ENCODE data around the gene CDC5L.
A peak's percentile ranks its signal among the peaks of the same experiment; 100 is the strongest.

Gene CDC5L

GRCh38 chr6:44456070-44456965 is 68.8 kb downstream of the CDC5L start:
- no peak for DNase-seq

- DNase-seq, result no peak
Measured at GRCh38 chr6:44456966-44457292, 69.4 kb downstream of the CDC5L start.

- no peak for DNase-seq
Measured at GRCh38 chr6:44457596-44457995, 70.1 kb downstream of the CDC5L start.

DNA sequence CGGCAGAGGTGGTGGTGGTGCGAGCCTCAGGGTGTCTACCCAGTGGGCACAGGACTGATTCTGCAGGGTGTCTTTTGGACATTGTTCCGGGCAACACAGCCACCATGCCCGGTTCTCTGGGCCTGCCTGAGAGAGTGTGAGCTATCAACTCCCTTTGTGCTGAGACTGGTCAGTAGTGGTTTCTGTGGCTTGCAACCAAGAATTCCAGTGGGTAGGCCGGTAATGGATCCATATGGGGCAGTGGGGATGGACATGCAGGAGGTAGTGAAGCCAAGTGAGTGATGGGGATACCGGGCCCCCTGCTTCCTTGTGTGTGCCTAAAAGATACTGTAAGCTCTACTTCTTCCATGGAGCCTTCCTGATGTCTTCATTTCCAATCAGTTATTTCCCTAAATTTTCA is 71.0 kb downstream of the CDC5L start:
- no peak for DNase-seq

GRCh38 chr6:44462335-44462734 is 74.8 kb downstream of the CDC5L start:
- DNase-seq, result no peak

GRCh38 chr6:44462797-44463727 is 75.6 kb downstream of the CDC5L start:
- no peak for DNase-seq

GRCh38 chr6:44463728-44464450 is 76.4 kb downstream of the CDC5L start:
- DNase-seq, result no peak

GRCh38 chr6:44464527-44465310 is 77.2 kb downstream of the CDC5L start:
- DNase-seq, result no peak

DNA sequence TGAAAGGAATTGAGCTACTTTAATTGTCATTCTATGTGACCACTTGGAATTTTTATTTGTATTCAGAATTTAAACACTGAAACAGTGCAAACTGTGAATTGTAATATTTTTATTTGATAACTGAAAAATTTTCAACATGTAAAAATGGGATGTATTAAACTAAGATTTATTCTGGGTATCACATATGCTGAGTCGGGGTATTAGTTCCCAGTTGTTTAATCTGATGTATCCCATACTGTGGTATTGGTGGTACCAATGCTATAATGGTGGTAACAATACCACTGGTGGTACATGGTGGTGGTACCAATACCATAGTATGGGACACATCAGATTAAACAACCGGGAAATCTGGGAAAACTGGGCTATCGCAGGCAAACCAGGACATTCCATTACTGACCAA is 79.4 kb downstream of the CDC5L start:
- DNase-seq, result no peak

DNA sequence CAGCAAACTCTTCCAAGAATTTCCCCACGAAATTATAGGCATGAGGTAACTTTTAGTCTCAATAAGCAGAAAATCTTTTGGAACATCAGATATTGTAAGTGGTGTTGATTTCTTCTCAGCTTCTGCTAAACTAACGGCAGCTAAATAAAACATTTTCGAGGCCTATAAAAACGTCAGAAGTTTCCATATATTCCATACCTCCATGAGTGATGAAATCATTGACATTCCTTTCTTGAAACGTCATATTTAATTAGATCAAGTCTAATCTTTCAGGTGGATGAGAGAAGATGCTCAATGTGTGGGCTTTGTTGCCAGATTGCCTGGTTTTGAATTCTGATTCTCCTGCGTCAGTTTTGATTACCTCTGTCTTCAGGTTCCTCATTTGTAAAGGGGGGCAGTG is 81.3 kb downstream of the CDC5L start:
- no peak for DNase-seq

DNA sequence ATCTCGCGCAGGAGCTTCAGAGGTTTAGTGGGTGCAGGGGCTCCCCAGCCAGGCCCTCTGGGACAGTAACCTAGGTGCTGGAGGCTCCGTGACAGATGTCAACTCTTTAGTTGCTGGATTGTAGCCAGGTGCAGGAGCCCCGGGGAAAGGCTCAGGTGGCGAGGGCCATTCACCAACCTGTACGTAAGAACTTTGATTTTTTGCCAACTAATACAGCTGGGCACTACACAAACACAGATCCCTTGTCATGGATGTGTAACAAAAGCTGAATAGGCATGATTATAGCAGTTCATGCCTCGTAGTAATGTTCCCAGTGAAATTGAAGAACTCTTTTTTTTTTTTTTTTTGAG is 82.6 kb downstream of the CDC5L start:
- DNase-seq, result no peak

DNA sequence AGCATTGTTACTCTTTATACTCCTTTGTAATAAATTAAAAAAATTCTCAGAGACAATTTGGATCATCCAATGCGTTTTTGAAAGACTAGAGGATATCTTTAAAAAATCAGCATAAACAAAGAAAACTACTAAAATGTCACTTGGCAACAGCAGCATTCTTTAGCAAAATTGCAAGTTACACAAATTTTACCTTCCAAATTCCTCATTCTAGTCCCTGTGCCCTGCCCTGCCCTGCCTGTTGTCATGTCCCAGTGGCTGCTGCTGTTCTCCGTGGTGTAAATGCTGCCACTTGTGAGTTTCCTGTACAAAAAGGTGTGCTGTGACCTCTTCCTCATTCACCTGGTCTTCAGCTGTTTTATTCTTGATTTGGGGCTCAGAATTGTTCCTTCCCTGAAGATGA is 83.2 kb downstream of the CDC5L start:
- DNase-seq, result no peak

DNA sequence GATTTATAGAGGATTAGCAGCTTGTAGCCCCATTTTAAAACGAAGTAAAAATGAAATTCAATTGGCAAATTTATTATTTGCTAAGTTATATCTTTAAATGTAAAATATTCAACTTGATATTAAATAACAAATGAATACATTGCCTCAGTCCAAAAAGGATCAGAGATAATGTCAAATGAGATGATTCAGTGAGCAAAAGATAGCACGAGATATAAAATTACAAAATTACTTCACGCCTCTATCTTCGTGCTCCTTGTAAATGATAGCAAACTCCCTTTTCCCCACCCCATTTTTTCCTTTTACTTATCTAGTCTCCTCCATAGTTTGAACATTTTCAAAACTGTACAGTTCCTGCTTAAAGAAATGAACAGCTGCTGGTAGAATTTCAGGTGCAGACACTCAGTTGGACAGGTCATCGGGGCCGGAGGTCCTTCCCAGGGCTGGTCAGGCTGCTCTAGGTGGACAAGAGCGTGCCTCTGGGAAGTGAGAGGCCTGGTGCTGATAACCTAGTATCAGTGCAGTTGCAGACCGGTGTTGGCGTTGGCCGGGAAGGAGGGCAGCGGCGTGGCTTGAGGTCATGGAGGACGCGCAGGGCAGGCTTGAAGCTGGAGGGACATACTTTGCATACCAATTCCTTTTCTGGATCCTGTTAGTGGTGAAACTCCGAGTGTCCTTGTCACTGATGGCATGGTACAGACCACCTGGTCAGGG is 83.9 kb downstream of the CDC5L start:
- no peak for DNase-seq

DNA sequence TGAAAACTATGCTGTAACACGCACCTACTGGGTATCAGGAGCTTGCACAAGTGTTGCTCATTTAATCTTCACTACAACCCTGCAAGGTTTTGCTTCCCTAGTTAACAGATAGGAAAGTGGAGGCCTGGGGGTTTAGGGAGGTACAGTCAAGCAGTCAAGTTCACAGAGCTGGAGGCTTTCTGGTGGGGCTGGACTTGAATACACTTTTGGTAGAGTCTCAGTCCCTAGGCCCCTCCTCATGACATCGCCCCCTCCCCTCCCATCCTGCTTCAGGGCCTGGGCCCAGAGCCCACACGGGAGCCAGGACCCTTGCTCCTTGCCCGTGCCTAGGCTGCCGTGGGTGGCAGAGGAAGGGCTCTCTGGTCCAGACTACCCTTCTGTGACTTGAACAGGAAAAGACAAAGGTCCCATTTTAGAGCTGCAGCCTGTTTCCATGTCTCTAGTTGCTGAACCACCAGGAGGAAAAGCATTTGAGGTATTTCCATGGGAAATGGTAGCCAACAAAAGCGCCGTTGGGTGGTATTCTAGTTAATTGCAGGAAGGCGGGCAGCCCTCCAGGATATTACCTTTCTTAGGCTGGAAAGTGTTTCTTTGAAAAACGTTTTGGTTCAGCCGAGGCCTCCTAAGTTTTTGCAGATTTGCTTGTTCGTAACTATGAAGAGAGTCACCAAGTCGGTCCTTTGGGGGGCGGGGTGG is 84.9 kb downstream of the CDC5L start:
- DNase-seq, result no peak

- DNase-seq, result no peak
Measured at GRCh38 chr6:44473393-44474189, 86.1 kb downstream of the CDC5L start.

- DNase-seq, result no peak
Measured at GRCh38 chr6:44474190-44474631, 86.7 kb downstream of the CDC5L start.

- no peak for DNase-seq
Measured at GRCh38 chr6:44474643-44475042, 87.1 kb downstream of the CDC5L start.

GRCh38 chr6:44475417-44475778 is 87.9 kb downstream of the CDC5L start:
- DNase-seq, result no peak

- peak; percentile 89 for DNase-seq
Measured at GRCh38 chr6:44475779-44476434, 88.4 kb downstream of the CDC5L start.

DNA sequence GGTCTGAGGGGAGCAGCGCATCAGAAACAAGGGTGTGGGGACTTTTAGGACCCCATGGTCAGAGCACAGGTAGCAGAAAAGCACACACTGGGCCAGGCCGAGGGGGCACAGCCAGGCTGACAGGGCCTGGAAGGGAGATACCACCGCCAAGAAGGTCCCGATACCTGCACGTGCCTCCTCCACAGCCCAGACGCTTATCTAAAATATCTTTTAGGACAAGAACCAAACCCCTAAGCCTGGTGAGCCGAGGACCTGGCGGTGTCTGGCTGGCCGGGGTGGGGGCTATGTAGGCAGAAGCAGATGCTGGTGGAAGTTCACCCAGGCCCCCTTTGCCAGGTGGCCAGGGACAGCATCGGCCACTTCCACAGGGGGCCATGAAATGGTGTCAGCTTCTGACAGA is 89.3 kb downstream of the CDC5L start:
- no peak for DNase-seq
